ENCODE data around the gene KRTAP12-2. TPM values are rescaled to one million over a fixed set of nuclear protein-coding genes. Genes with fewer than 3 reads are reported as not detected.
"Not testable (repeated sequence)": the region's sequence is repeated elsewhere in the genome, so short reads cannot be mapped to it uniquely, and the experiment has no call there.

KRTAP12-2 gene
- total RNA-seq, 1 experiment from 2014 or later: not detected

DNA sequence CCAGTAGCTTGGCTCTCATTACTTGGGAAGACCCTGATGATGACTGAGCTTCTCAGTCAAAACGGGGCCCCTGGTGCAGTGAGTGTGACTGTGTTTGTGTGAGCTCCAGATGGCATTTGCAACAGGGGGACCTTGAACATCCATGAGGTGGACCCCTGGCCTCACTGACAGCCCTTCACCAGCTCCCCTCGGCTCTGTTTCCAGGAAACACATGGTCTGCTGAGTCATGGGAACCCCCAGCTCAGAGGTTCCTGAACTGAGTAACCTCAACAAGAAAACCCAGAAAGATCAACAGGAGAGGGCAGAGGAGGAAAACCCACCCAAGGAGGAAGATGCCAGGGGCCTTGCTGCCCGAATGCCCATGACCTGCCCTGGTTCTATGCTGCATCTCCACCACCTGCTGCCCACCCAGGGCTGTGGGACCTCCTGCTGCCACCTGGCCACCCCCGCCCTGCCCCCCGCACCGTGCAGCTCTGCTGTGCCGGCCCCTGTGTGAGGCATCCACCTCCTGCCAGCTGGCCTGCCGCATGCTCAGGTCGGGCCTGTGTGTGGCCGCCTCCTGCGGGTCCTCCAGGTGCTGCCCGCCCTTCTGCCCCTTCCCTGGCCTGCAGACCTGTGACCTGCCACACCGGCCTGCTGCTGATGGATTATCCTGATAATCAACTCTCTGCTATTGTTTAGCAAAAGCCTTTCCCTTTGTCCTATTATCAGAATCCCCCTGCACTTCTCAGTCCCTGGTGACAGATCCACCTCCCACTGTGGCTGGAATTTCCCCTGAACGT is 19.5 kb upstream of the KRTAP12-2 start:
- DNase-seq (ENCODE audit: extremely low read depth, low read depth): no peak

DNA sequence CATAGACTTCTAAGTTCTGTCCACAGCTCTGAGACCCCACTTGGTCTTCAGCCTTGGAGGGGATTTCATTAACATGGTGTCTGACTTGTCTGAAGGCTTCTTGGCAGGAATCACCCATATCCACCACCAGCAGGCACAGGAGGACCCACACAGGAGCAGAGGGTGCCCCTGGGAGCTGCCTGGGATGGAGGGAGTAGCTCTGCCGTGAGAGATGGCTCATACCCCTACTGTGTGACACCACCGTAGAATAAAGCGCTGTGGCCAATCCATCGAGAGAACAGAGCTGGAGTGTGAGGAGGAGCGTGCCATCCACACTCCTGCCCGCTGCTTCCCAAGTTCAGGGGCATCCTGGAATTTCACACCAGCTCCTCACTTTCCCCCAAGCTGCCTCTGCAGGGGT is 18.3 kb upstream of the KRTAP12-2 start:
- not testable (repeated sequence) for DNase-seq (ENCODE audit: extremely low read depth, low read depth)

DNA sequence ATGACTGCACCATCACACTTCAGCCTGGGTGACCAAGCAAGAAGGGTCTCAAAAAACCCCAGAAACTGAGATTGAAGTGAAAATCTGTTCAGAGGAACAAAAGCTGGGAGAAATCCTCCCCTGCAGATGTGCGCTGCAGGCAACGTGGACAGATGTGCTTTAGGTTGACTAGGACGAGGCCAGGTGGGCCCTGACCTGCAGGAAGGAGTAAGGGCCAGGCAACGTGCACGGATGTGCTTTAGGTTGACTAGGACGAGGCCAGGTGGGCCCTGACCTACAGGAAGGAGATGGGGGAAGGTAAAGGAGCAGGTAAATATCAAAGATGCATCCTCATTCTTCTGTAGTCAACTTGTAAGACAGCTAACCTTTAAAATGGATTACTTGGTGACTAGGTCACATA is 17.8 kb upstream of the KRTAP12-2 start:
- no peak for DNase-seq (ENCODE audit: extremely low read depth, low read depth)

DNA sequence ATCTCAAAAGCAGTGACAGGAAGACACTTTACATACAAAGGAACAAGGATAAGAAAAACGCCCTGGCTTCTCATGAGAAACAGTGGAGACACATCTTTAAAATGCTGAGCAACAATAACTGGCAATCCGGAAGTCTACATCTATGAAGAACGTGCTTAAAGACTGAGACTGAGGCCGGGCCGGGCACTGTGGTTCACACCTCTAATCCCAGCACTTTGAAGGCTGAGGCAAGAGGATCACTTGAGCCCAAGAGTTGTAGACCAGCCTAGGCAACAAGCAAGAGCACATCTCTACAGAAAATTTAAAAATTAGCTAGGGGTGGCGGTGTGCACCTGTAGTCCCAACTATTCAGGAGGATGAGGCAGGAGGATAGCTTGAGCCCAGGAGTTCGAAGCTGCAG is 17.4 kb upstream of the KRTAP12-2 start:
- no peak for DNase-seq (ENCODE audit: extremely low read depth, low read depth)

DNA sequence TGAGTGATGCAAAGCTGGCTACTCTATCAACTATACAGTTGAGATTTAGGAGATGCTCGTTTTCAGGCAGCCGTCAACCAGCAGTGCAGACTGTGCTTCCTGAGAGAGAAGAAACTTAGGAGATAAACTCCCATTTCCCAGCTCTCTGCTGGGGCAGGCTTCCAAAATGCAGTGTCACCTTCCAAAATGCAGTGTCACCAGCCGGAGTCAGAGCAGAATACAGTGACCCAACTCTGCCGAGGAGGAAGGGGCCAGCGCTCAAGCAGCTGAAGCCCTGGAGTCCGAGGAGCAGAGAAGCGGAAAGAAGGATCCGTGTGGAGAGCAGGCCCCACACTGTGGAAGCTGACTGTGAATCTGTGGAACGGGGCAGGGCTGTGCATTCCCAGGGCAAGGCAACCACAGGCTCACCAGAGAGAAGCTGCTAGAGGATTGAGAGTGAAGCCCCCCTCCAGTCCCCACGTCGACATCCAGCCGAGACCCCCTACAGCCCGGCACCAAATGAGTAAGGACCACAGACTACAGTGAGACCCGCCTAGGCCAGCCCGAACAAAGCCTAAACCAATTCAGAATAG is 15.9 kb upstream of the KRTAP12-2 start:
- no peak for DNase-seq (ENCODE audit: extremely low read depth, low read depth)

DNA sequence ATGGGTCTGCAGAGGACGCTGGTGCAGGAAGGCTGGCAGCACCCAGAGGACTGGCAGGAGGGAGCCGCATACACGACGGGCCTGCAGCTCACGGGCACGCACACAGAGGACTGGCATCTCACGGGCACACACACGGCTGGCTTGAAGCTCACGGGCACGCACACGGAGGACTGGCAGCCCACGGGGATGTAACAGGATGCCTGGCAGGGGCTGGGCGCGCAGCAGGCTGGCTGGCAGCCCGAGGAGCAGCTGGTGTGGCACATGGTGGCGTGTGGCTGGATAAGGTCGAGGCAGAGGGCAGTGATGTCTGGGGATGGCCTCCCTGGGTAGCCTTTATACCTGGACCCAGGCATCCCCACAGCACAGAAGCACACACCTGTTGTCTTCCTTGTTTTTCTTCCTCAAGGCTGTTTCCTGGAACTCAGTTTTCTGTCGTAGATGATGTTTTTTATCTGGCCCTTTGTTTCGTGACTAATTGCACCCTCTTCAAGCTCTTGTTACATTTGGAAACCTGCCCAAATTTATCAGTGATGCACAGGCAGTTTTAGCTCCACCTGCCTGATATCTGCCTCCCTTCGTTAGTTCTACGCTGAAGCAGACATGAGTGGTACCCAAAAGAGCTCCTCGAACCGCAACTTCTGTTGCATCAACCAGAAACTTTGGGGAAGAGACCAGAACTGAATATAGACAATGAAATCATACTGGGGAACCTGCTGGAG is 15.3 kb upstream of the KRTAP12-2 start, which contains the start of gene KRTAP12-1:
Gene KRTAP12-1, minus strand, starts transcription at position 303 of the 719 bp plus-strand sequence. Its CDS starts 40 bp downstream, at position 263.
- DNase-seq (ENCODE audit: extremely low read depth, low read depth): no peak

DNA sequence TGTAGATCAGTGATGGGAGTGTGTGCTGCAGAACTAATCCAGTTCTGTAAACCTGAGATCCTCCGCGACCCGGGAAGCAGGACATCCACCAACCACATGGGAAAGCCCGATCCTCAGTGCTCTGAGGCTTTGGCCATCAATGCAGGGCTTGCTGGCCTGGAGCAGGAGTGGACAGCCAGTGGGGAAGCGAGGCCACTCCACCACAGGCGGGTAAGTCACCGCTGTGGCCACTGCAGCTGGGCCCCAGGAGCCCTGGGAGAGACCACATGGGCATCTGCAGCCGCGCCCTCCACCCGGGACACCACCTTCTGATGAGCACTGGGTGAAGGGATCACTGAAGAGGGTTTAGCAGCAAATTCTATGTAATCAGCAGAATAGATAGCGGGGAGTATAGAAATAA is 14.4 kb upstream of the KRTAP12-2 start:
- DNase-seq (ENCODE audit: extremely low read depth, low read depth): no peak

DNA sequence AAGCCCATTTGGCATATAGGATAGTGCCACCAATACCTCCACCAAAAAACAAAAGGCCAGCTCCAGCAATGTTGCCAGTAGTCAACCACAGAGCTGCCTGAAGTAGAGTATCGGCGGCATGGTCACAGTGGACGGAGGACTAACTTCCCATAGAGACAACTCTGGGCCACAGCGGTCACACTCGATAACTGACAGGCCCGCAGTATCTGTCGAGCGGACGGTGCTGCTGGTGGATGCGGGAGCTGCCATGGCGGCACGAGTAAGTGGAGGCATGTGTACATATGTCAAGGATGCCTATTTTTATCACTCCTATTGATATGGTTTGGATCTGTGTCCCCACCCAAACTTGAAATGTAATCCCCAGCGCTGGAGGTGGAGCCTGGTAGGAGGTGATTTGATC is 11.2 kb upstream of the KRTAP12-2 start:
- no peak for DNase-seq (ENCODE audit: extremely low read depth, low read depth)

DNA sequence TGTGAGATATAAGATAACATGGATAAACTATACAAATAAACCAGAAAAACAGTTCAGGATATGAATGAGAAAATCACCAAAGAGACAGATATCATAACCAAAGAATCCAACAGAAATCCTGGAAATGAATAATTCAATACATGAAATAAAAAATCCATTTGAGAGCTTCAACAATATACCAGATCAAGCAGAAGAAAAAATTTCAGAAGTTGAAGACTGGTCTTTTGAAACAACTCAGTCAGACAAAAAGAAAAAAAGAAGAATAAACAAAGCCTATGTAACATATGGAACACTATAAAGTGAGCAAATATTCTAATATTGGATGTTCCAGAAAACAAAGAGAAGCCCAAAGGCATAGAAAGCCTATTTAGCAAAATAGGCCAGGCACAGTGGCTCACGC is 5.2 kb upstream of the KRTAP12-2 start:
- no peak for DNase-seq (ENCODE audit: extremely low read depth, low read depth)

DNA sequence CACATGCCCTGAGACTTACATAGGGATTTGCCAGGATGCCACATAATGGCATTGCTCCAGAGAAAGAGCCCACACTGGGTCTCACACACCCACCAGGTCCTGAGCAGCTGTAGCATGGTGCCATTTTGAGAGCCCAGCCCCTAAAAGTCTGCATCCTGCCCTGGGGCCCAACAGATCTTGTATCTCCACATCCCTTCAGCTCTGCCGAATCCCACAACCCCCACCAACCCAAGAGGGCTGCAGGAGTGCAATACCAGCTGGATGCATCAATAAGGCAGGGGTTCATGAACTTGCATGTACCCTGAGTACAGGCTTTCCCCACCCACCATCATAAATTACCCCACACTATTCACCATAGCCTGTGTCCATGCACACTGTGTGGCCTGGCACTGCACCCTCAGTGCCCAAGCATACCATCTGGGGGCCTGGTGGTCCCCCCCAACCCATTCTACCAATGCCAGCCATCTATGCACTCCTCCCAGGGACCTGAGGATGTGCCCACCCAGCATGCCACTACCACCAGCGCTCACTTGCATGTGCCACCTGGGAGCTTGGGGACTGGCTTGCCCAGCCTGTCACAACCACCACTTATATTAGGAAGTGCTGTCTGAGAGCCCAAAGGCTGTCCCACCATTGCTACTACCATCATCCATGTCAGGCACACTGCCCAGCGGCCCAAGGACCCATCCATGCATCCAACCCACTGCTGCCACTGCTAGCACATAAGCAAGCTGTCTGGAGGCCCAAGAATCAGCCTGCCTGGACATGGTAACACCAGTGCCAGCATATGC is 4.1 kb upstream of the KRTAP12-2 start:
- no peak for DNase-seq (ENCODE audit: extremely low read depth, low read depth)

DNA sequence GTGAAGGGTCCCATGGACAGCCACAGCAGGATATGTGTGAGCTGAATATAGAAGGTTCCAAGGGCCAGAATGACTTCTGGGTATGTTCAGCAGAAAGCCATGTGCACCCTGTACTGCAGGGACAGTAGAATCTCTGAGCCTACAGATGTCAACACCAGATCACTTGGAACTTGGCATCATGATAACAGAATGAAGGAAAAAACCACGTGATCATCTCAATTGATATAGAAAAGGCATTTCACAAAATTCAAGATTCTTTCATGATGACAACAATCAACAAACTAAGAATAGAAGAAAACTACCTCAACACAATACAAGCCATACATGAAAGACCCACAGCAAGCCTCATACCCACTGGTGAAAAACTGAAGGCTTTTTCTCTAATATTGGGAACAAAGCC is 885 bp upstream of the KRTAP12-2 start:
- no peak for DNase-seq (ENCODE audit: extremely low read depth, low read depth)

DNA sequence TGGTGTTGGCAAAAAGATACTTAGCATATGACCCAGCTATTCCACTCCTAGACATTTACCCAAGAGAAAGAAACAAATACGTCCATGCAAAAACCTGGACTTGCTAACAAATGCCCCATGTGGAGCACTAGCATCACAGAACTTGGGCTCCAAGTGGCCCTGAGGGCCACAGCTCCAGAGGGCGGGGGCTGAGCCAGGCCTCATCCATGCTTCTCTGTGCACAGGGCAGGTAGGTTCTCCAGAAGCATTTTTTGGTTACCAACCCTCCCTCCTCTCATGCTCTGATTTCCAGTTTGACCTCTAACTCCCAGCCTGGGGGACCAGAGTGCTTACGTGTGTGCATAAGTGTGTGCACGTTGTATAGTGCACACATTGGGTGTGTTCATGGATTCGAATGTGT is 2.0 kb downstream of the KRTAP12-2 start:
- no peak for DNase-seq (ENCODE audit: extremely low read depth, low read depth)

DNA sequence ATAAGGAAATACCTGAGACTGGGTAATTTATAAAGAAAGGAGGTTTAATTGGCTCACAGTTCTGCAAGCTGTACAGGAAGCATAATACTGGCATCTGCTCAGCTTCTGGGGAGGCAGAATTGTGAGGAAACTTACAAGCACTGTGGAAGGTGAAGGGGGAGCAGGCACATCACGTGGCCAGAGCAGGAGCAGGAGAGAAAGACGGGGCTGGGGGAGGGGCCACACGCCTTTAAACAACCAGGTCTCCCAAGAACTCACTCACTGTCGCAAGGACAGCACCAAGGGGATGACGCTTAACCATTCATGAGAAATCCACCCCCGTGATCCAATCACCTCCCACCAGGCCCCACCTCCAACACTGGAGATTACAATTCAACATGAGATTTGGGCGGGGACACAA is 5.2 kb downstream of the KRTAP12-2 start:
- not testable (repeated sequence) for DNase-seq (ENCODE audit: extremely low read depth, low read depth)

DNA sequence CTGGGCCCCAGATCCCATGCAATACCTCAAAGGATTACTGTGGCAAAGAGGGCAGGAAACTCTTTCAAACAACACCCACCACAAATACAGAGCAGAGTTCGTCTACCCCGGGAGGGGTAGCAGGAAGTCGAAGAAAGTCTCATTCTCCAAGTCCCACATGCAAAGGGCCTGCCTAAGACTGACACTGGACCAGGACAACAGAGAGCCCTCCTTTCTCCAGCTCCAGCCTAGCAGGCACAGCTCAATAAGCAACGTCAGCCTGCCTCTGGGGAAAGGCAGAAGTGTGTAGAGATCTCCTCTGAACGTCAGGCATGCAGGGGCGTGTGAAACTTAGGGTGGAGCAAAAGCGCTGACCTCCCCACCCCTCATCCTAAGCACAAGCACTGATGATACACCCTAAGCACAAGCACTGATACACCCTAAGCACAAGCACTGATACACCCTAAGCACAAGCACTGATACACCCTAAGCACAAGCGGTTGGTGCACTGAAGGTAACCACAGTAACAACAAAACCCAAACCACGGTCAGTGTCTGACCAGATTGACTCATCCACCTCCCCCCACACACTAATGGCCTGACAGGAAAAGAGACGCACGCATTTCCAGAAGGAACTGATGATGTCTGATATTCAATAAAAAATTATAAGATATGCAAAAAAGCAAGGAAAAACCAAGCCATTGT is 7.7 kb downstream of the KRTAP12-2 start:
- no peak for DNase-seq (ENCODE audit: extremely low read depth, low read depth)

DNA sequence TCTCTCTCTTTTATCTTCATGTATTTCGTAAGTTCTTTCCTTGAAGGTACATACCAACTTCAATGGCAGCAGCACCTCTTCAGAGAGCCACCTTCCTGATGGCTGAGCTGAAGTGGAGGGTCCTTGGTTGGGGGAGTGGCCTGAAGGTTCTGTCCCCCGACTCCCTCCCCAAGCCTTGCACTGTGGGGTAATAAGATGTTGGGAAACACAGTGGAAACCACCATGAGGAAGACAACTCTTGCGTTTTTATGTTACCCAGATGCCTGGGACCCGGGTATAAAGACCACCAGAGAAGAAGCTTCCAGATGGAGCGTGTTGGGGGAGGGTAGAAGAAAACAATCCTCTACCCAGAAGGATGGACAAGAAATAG is 8.2 kb downstream of the KRTAP12-2 start:
- DNase-seq (ENCODE audit: extremely low read depth, low read depth): no peak

DNA sequence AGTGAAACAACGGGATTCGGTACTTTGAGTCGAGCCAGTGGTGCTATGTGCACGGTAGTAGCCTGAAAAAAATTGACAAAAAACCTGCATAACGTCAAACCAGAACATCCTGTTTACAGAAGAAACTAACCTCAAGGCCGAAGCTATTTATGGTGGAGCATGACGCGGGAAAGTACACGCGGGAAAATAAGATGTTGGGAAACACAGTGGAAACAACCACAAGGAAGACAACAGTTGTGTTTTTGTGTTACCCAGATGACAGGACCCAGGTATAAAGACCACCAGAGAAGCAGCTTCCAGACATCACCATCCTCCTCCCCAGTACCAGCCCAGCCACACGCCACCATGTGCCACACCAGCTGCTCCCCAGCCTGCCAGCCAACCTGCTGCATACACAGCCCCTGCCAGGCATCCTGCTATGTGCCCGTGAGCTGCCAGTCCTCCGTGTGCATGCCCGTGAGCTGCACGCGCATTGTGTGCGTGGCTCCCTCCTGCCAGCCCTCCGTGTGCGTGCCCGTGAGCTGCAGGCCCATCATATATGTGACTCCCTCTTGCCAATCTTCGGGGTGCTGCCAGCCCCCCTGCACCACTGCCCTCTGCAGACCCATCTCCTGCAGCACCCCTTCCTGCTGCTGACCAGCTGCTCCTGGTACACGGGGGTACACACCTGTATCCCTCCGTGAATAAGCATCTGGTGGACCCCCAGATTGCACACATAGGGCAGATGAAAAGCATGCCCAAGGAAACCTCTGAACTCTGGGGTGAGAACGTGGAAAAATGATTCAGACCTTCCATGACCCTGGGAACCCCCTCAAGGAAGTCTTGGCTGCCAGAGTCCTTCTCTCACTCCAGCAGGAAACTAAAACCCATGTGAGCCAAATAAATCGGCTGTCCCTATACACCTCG is 8.8 kb downstream of the KRTAP12-2 start, which contains the start of gene KRTAP12-3:
Gene KRTAP12-3, plus strand, starts transcription at position 298 of the 906 bp plus-strand sequence. Its CDS starts 48 bp downstream, at position 346.
- no peak for DNase-seq (ENCODE audit: extremely low read depth, low read depth)

DNA sequence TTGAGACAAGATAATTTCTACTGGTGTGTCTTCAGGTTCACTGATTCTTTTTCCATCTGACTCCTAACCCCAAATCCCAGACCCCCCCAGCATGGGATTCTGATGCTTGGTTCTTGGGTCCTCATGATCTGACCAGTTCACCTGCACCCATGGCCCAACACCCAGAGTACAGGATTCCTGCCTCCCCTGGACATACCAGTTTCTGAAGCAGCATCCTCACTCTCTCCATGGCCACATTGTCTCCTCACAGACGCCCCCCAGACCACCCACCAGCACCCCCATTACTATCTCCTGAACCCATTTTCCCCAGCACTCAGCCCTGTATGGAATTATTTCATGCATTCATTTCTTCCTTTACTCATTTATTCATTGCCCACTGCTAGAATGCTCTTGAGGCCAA is 9.9 kb downstream of the KRTAP12-2 start:
- DNase-seq (ENCODE audit: extremely low read depth, low read depth): no peak

DNA sequence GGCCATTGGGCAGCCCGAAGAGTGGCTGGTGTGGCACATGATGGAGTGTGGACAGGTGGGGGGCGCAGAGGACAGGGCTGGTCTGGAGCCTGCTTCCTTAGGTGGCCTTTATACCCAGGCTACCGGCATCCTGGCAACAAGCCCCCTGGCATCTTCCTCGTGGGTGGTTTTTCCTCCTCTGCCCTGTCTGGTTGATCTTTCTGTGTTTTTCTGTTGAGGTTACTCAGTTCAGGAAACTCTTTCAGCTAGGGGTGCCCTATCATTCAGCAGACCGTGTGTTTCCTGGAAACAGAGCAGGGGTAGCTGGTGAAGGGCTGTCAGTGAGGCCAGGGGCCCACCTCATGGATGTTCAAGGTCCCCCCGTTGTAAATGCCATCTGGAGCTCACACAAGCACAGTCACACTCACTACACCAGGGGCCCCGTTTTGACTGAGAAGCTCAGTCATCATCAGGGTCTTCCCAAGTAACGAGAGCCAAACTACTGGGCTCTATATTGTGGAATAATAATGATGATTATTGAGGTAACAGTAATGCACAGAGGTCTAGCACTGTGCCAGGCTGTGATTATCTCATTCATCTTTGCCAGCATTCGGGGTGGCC is 12.1 kb downstream of the KRTAP12-2 start, which contains the start of gene KRTAP12-4:
Gene KRTAP12-4, minus strand, starts transcription at position 84 of the 600 bp plus-strand sequence. Its CDS starts 45 bp downstream, at position 39.
- no peak for DNase-seq (ENCODE audit: extremely low read depth, low read depth)

Data from NCI-H460 (cell line).